ENCODE results near the gene SMG6. TPM values are rescaled to one million over a fixed set of nuclear protein-coding genes. Genes with fewer than 3 reads are reported as not detected.

The SMG6 gene
- total RNA-seq, 2 experiments from 2014 or later, result 37.8 to 38.7 TPM

DNA sequence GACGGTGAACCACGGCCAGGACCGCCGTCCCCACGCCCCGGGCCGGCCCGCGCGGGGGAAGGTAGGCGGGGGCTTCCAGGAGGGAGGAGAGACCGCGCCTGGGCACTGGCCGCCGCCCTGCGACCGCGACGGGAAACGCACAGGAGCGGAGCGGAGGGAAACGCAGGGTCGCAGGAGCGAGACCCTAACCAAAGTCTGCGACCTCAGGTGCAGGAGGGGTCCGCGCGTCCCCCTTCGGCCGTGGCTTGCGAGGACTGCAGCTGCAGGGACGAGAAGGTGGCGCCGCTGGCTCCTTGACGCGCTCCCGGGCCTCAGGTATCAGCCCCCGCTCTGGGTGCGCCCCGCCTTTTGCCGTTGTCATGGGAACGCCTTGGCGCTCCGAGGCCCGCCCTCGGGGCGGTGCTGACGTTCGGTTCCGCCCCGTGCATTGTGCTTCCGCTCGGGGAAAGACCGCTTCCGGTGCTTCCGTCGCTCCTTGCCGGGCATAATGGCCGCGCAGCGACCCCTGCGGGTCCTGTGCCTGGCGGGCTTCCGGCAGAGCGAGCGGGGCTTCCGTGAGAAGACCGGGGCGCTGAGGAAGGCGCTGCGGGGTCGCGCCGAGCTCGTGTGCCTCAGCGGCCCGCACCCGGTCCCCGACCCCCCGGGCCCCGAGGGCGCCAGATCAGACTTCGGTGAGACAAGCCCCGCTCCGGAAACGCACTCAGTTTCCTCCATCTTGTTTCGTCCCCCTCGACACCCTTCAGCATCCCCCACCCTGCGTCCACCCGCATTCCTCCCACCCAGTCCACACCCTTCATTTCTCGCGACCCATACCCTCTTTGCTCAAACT lies 261.8 kb downstream of the SMG6 start, which contains the start of gene OVCA2:
Gene OVCA2 (plus strand): TSS at position 462 of the 829 bp plus-strand sequence. CDS start 26 bp downstream, at position 488.
- no peaks in the 10 kb centered on the region for H3K27me3 Mint-ChIP-seq
- peaks cover 22% of the 10 kb centered on the region for H3K4me1 Mint-ChIP-seq
- CTCF ChIA-PET, result interaction anchor here (0.7 kb wide), 1 partner anchor 27 kb away, joined by 3 read pairs; no protein-coding TSS in a partner anchor
- peak within 1 kb of the TSS; percentile 92 for H3K27ac Mint-ChIP-seq
- H3K4me3 Mint-ChIP-seq, result peak within 1 kb of the TSS; percentile 97
- peak; percentile 98 for DNase-seq
- POLR2A ChIA-PET, result interaction anchor here (0.9 to 3.0 kb wide), 4 partner anchors 12 to 325 kb away, joined by 3 to 10 read pairs (median 4); partner anchors contain the start of genes DPH1 and RTN4RL1
- H3K36me3 Mint-ChIP-seq (ENCODE audit: low read depth), result peaks cover 25% of the 10 kb centered on the region
- H3K9me3 Mint-ChIP-seq, result no peaks in the 10 kb centered on the region

DNA sequence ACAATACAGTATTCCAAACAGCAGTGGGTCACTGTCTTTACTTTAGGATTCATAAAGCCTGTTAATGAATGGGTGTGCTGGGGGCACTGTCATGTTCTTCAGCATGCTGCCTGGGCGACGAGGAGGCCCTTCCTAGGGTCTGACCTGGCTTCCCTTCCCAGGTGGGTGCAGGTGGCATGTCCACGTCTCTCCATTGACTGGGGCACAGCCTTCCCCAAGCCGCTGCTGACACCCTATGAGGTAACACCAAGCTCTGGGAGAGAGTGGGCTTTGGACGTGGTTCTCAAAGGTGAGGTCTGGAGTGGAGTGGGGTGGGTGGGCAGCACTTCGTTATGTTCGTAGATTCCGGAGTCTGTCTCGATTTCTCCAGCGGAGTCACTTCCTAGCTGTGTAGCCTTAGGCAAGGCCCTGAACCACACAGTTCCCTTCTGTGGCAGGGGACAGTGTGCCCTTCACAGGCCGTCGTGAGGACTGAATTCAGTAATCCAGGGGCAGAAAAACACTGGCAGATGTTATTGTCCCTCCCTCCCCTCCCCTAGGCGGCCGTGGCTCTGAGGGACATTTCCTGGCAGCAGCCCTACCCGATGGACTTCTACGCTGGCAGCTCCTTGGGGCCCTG lies 262.5 kb downstream of the SMG6 start:
- H3K4me3 Mint-ChIP-seq, result peak overlapping the region; percentile 97
- no peaks in the 10 kb centered on the region for H3K9me3 Mint-ChIP-seq
- H3K27me3 Mint-ChIP-seq, result no peaks in the 10 kb centered on the region
- ChIA-PET CTCF (interaction anchor here (1.2 kb wide), 1 partner anchor 11 kb away, joined by 3 read pairs; the partner anchor contains the start of gene DPH1), POLR2A (interaction anchor here (0.9 to 3.0 kb wide), 5 partner anchors 9 to 324 kb away, joined by 3 to 10 read pairs (median 5); partner anchors contain the start of gene DPH1)
- H3K4me1 Mint-ChIP-seq, result peaks cover 22% of the 10 kb centered on the region
- no peak overlapping the region for H3K27ac Mint-ChIP-seq
- H3K36me3 Mint-ChIP-seq (ENCODE audit: low read depth), result peaks cover 30% of the 10 kb centered on the region
- no peak for DNase-seq

DNA sequence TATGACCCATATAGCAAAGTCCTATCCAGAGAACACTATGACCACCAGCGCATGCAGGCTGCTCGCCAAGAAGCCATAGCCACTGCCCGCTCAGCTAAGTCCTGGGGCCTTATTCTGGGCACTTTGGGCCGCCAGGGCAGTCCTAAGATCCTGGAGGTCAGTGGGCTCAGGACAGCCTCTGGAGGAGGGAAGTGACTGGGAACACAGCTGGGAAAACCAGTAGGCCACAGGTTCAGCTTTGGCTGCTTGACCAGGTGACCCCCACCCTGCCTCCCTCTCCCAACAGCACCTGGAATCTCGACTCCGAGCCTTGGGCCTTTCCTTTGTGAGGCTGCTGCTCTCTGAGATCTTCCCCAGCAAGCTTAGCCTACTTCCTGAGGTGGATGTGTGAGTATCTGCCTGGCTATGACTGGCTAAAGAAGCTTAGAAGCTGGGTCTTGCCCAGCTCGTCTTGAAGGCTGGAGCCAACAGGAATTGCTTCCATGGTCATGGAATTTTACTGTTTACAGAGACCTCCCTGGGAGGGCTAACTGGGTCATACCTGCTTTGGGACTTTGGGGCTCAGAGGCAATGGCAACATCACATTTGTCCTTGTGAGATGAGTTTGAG lies 263.3 kb downstream of the SMG6 start:
- DNase-seq, result no peak
- Mint-ChIP-seq H3K27me3 (no peaks in the 10 kb centered on the region), H3K9me3 (no peaks in the 10 kb centered on the region), H3K4me1 (peaks cover 22% of the 10 kb centered on the region), H3K4me3 (peak overlapping the region; percentile 24), H3K36me3 (ENCODE audit: low read depth) (peaks cover 30% of the 10 kb centered on the region), H3K27ac (no peak overlapping the region)
- ChIA-PET POLR2A (interaction anchor here (0.6 to 3.0 kb wide), 5 partner anchors 9 to 323 kb away, joined by 3 to 10 read pairs (median 5); partner anchors contain the start of gene DPH1), CTCF (interaction anchor here (1.2 kb wide), 1 partner anchor 11 kb away, joined by 3 read pairs; the partner anchor contains the start of gene DPH1)

DNA sequence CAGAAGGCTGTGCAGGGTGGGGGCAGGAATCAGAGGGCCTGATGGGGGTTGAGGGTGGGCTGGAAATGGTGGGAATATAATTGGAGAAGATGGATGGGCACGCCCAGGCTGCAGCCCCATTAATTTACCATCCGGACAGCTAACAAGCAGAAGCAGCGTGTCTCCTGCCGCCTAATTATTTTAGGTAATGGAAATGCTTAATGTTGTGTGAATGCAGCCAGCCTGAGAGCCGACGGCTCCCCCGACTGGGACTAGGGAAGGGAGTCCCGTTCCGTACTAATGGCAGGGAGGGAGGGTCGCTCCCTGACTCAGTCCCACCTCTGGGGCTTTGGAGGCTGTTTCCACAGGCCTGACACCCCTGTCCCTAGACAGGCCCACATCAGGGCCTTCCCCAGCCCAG lies 266.4 kb downstream of the SMG6 start:
- ChIA-PET POLR2A (interaction anchor here (1.7 kb wide), 1 partner anchor 299 kb away, joined by 4 read pairs; the partner anchor contains the start of gene TSR1), CTCF (interaction anchor here (1.2 kb wide), 1 partner anchor 388 kb away, joined by 4 read pairs; the partner anchor contains the start of gene RILP)
- Mint-ChIP-seq H3K4me3 (no peak overlapping the region), H3K27me3 (no peaks in the 10 kb centered on the region), H3K9me3 (no peaks in the 10 kb centered on the region), H3K36me3 (ENCODE audit: low read depth) (peaks cover 12% of the 10 kb centered on the region), H3K4me1 (peaks cover 10% of the 10 kb centered on the region), H3K27ac (no peak overlapping the region)
- DNase-seq, result no peak

DNA sequence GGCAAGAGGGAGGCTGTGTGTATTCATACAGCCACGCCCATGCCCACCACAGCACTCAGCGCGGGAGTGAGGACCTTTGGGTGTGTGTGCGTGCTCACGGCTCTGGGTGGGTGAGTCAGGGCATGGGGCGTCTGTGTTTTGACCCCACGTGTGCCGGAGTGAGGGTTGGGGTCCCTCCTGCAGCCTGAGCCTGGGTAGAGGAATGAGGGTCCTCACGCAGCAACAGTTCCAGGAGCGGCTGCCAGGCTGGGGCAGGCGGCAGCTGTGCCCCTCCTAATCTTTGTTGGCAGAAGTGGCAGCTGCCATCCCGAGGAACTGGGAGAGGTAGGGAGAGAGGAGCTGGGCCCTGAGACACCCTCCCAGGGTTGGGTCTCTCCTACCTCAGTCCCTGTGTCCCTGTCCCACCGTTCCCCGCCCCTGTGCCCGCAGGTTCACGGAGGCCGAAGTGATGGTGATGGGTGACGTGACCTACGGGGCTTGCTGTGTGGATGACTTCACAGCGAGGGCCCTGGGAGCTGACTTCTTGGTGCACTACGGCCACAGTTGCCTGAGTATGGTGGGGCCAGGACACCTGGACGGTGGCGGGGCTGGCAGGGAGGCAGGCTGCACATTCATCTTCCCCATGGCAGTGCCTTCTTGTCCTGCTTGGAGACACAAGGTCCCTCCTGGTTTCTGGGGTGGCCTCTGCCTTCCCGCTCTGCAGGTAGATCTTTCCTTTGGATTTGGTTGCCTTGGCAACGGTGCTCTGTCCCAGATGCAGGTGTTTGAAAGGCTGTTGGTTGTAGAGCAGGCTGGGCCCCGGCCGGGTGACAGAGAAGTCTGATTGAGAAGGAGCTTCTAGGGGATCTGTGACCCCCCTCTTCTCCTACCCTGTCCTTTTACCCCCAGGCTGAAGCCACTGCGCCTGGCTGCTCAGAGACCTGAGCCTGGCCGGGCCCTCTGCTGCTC lies 267.8 kb downstream of the SMG6 start:
- H3K4me3 Mint-ChIP-seq, result no peak overlapping the region
- no peak overlapping the region for H3K27ac Mint-ChIP-seq
- ChIA-PET POLR2A (no interaction called here), CTCF (no interaction called here)
- peaks cover 9% of the 10 kb centered on the region for H3K36me3 Mint-ChIP-seq (ENCODE audit: low read depth)
- no peak for DNase-seq
- no peaks in the 10 kb centered on the region for H3K27me3 Mint-ChIP-seq
- H3K4me1 Mint-ChIP-seq, result peaks cover 12% of the 10 kb centered on the region
- no peaks in the 10 kb centered on the region for H3K9me3 Mint-ChIP-seq

DNA sequence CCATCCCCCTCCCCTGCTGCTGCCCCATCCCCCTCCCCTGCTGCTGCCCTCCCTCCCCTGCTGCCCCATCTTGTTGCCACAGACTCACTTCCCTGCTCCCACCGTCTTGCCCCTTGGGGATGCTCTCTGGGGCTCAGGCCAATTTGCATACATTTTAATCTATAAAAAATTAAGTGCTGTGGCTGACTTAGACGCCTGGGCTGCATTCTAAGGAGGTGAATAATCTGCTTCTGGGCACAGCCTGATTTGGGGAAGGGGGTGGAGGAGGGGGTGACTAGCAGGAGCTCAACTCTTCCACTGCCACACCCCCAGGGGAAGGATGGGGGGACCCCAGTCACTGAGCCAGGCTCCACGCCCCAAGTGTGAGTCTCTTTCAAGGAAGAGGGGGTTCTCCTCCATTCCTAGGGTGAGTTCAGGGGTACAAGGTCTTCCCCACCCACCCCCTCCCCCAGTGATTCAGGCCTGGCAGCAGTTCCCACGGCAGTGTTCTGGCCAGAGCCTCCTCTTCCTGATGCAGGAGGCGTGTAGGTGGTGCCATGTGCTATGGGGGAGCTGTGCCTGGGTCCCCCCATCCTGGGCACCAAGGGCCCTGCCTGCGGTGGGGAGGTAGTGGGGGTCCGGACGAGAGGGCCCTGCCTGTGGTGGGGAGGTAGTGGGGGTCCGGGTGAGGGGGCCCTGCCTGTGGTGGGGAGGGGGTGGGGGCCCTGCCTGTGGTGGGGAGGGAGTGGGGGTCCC lies 268.6 kb downstream of the SMG6 start:
- no peaks in the 10 kb centered on the region for H3K9me3 Mint-ChIP-seq
- no peak overlapping the region for H3K27ac Mint-ChIP-seq
- no peak for DNase-seq
- no peaks in the 10 kb centered on the region for H3K27me3 Mint-ChIP-seq
- peaks cover 16% of the 10 kb centered on the region for H3K4me1 Mint-ChIP-seq
- no peak overlapping the region for H3K4me3 Mint-ChIP-seq
- POLR2A ChIA-PET, result no interaction called here
- CTCF ChIA-PET, result no interaction called here
- H3K36me3 Mint-ChIP-seq (ENCODE audit: low read depth), result peaks cover 9% of the 10 kb centered on the region

DNA sequence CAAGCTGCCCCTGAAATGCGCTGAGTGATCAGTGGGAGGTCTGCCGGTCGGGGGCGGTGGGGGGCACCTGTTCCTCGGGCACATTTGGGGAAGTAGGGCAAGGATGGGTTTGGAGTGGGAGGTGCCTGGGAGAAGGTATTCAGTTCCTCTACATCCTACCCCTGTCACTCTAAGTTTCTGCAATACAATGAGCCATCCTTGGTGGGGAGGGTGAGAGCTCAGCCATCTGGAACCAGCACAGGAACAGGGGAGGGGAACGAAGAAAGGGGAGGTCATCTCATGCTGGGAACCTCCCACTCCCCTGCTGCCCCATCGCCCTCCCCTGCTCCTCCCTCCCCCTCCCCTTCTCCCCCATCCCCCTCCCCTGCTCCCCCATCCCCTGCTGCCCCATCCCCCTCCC lies 269.4 kb downstream of the SMG6 start:
- no peaks in the 10 kb centered on the region for H3K9me3 Mint-ChIP-seq
- POLR2A ChIA-PET, result no interaction called here
- no peaks in the 10 kb centered on the region for H3K27me3 Mint-ChIP-seq

DNA sequence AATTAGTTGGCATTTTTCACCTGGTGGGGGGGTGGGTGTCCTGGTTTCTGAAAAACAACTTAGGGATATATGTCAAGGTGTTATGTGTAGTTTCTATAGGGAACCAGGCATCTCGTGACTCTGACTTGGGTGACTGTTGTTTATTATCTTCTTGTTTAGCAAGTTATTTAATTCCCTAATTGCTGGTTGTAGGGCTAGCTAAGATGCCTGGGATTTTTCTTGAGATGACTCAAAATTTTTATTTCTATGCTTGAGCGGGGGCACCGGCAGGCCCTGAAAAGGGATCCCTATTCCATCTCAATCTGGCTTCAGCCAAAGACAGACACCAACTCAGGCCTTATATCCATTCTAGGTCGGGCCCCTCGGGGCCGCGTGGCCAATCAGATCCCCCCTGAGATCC lies 270.4 kb downstream of the SMG6 start:
- ChIA-PET CTCF (interaction anchor here (1.6 kb wide), 1 partner anchor 317 kb away, joined by 3 read pairs; no protein-coding TSS in a partner anchor), POLR2A (no interaction called here)
- DNase-seq, result no peak
- Mint-ChIP-seq H3K9me3 (no peaks in the 10 kb centered on the region), H3K27me3 (peaks cover 7% of the 10 kb centered on the region), H3K27ac (no peak overlapping the region), H3K36me3 (ENCODE audit: low read depth) (peaks cover 7% of the 10 kb centered on the region), H3K4me1 (peaks cover 16% of the 10 kb centered on the region), H3K4me3 (no peak overlapping the region)

More for the DNA sequence above, 269.4 kb downstream of the SMG6 start:
- Mint-ChIP-seq H3K4me1 (peaks cover 16% of the 10 kb centered on the region), H3K27ac (no peak overlapping the region), H3K36me3 (ENCODE audit: low read depth) (peaks cover 9% of the 10 kb centered on the region), H3K4me3 (no peak overlapping the region)
- DNase-seq, result no peak
- CTCF ChIA-PET, result no interaction called here

DNA sequence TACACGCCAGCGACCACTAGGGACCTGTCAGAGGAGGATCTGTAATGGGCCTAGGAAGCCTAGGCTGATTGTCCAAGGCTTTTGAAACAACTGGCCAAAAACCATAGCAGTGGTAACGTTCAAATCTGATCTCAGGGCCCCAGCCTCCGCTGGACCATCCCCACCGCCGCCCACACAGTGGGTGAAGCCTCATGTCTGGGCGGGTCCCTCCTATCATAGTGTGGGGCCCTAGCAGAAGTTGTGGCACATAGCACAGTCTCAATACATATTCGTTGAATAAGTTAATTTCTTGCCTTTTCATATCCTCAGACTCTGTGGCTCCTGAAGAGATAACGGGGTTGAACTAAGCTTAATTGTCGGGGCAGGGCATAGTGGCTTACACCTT lies 272.8 kb downstream of the SMG6 start:
- DNase-seq, result peak; percentile 60
- Mint-ChIP-seq H3K9me3 (no peaks in the 10 kb centered on the region), H3K4me1 (peaks cover 22% of the 10 kb centered on the region), H3K36me3 (ENCODE audit: low read depth) (no peaks in the 10 kb centered on the region), H3K4me3 (peak overlapping the region; percentile 94), H3K27me3 (peaks cover 27% of the 10 kb centered on the region), H3K27ac (peak overlapping the region; percentile 63)
- ChIA-PET CTCF (interaction anchor here (0.5 kb wide), 1 partner anchor 228 kb away, joined by 4 read pairs; no protein-coding TSS in a partner anchor), POLR2A (interaction anchor here (0.5 to 1.7 kb wide), 6 partner anchors 9 to 306 kb away, joined by 3 to 7 read pairs (median 3); partner anchors contain the start of gene TSR1)

DNA sequence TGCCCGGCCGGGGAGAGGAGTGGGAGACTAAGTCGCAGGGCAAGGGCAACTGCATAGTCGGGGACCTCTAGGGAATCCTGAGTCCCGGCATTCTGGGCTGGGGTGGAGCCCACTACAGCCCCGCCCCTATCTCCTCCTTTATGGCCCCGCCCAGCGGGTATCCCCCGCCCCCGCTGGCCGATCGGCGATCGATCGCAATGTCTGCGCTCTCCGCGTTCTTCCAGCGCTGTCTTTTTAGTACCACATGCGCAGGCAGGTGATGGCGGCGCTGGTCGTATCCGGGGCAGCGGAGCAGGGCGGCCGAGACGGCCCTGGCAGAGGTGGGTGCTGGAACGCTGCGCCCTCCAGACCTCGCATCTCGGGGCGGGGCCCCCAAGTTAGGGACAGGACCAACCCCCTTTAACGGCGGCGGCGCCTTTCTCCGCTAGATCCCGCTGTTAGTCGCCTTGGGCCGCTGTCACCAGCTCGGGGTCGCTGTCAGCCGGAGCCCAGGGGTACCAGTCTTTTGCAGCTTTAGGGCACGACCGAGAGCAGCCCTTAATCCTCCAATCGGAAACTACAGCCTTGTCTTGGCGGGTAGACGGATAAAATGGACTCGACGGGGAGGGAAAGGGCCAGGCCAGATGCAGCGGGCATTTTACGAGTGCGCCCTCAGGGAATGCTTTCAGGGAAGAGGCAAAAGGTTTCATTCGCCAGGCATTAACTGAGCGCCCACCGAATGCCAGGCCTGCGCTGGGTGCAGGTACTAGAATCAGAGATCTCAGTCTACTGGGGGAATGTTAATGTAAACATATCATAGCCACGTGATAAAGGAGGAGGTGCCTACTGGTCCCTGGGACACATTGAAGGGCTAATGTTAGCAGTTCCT lies 273.4 kb downstream of the SMG6 start, which contains the start of gene DPH1:
Gene DPH1 (plus strand): TSS at position 243 of the 868 bp plus-strand sequence. CDS start 17 bp downstream, at position 260.
- DNase-seq, result peak; percentile 88
- no peaks in the 10 kb centered on the region for H3K9me3 Mint-ChIP-seq
- H3K27me3 Mint-ChIP-seq, result peaks cover 31% of the 10 kb centered on the region
- POLR2A ChIA-PET, result interaction anchor here (0.5 to 1.5 kb wide), 5 partner anchors 11 to 346 kb away, joined by 3 to 5 read pairs (median 3); partner anchors contain the start of gene TSR1
- CTCF ChIA-PET, result interaction anchor here (0.9 to 2.4 kb wide), 3 partner anchors 8 to 215 kb away, joined by 3 to 7 read pairs (median 6); no protein-coding TSS in a partner anchor
- H3K4me1 Mint-ChIP-seq, result peaks cover 25% of the 10 kb centered on the region
- H3K4me3 Mint-ChIP-seq, result peak within 1 kb of the TSS; percentile 94
- no peaks in the 10 kb centered on the region for H3K36me3 Mint-ChIP-seq (ENCODE audit: low read depth)
- peak within 1 kb of the TSS; percentile 63 for H3K27ac Mint-ChIP-seq

Data from activated CD4-positive, alpha-beta memory T cell treated with anti-CD3 and anti-CD28 coated beads, Interleukin-2, amount 10 ng/mL, durations not matched to agents 7 days and 5 days (primary cell).